GM12878 (cell line): ENCODE results near the gene XPO6. TPM values are rescaled to one million over a fixed set of nuclear protein-coding genes. Genes with fewer than 3 reads are reported as not detected.

Experiments used
- ATAC-seq: fragments of 200-7000 bp; cut with Tn5 transposase; 3 replicates; pipeline ENCODE4 v1.9.1; 2020; ENCODE audit warnings: mild to moderate bottlenecking, moderate library complexity
- BruUV-seq: library from RNA; stranded (reverse); fragments of 400-500 nt; replicated peaks from 2 replicates; lab custom pipeline; 2021; lab: Mats Ljungman, UMichigan
- CTCF ChIA-PET: fragments of 300-600 bp; sonication (Branson Sonifier 250); formaldehyde crosslinking; extraction: SDS; loops from one replicate; lab custom pipeline; 2021; ENCODE audit warnings: inconsistent platforms; lab: Yijun Ruan, JAX
- POLR2A ChIA-PET: fragments of 350-600 bp; formaldehyde crosslinking; extraction: SDS; loops from one replicate; lab custom pipeline; 2021; ENCODE audit warnings: inconsistent platforms; lab: Charles Lee
- RAD21 ChIA-PET: fragments of 300-600 bp; sonication (Branson Sonifier 250); formaldehyde crosslinking; loops from one replicate; lab custom pipeline; 2023; ENCODE audit warnings: antibody characterized with exemption; ENCODE audit not compliant: unreplicated experiment; lab: Charles Lee
- SMC1A ChIA-PET: fragments of 300-600 bp; sonication (Branson Sonifier 250); formaldehyde crosslinking; loops from one replicate; lab custom pipeline; 2023; ENCODE audit not compliant: unreplicated experiment, uncharacterized antibody; lab: Charles Lee
- DNase-seq: peaks from one replicate; pipeline ENCODE4 v3.0.0-alpha.2; 2011; ENCODE audit warnings: low read depth, low spot score
- FAIRE-seq: peaks from 3 replicates; lab custom pipeline; 2011; peaks lifted over from hg19 to GRCh38; lab: Jason Lieb, UNC
- H2AFZ ChIP-seq: 2 replicates; pipeline ENCODE4 v1.6.0; 2011; ENCODE audit warnings: low read depth, low read length, control low read depth; ENCODE audit not compliant: control insufficient read depth
- H3K27ac ChIP-seq: 2 replicates; pipeline ENCODE4 v1.5.1; 2011; ENCODE audit warnings: control low read depth; ENCODE audit not compliant: control insufficient read depth, insufficient read depth
- H3K27me3 ChIP-seq, 2 experiments: replicated peaks in 1 of 2; 2 replicates each; pipeline versions ENCODE4 v1.6.0 to v1.6.1; 2011; ENCODE audit warnings: low read length in 1 of 2; ENCODE audit not compliant: control insufficient read depth in 2 of 2, insufficient read depth in 2 of 2
- H3K36me3 ChIP-seq, 2 experiments: 2 replicates each; pipeline ENCODE4 v1.5.1; 2011; ENCODE audit warnings: low read length in 1 of 2; ENCODE audit not compliant: control insufficient read depth in 2 of 2, insufficient read depth in 2 of 2
- H3K4me1 ChIP-seq: 2 replicates; pipeline ENCODE4 v1.6.1; 2011; ENCODE audit warnings: mild to moderate bottlenecking, low read length, moderate library complexity, mixed read lengths; ENCODE audit not compliant: control insufficient read depth, insufficient read depth
- H3K4me2 ChIP-seq: 2 replicates; pipeline ENCODE4 v1.6.0; 2011; ENCODE audit warnings: control low read depth; ENCODE audit not compliant: control insufficient read depth, insufficient read depth
- H3K4me3 ChIP-seq: fragments of 200-600 bp; sonication (generic); 2 replicates; pipeline ENCODE4 v1.5.1; 2016
- H3K79me2 ChIP-seq: 2 replicates; pipeline ENCODE4 v1.6.0; 2011; ENCODE audit warnings: low read length; ENCODE audit not compliant: control insufficient read depth, insufficient read depth
- H3K9ac ChIP-seq: 2 replicates; pipeline ENCODE4 v1.8.0; 2011; ENCODE audit warnings: low read length, control low read depth, mixed read lengths; ENCODE audit not compliant: control insufficient read depth, insufficient read depth
- H3K9me3 ChIP-seq: replicated peaks from 3 replicates; pipeline ENCODE4 v1.5.1; 2011; ENCODE audit warnings: mild to moderate bottlenecking, low read length; ENCODE audit not compliant: control insufficient read depth, insufficient read depth
- H4K20me1 ChIP-seq: 2 replicates; pipeline ENCODE4 v1.6.0; 2011; ENCODE audit not compliant: control insufficient read depth, insufficient read depth
- MEF2A ChIP-seq: IDR thresholded peaks from 2 replicates; pipeline ENCODE4 v1.6.1; 2011; ENCODE audit warnings: low read depth, mild to moderate bottlenecking, low read length, moderate library complexity; ENCODE audit not compliant: insufficient read depth
- NFYA ChIP-seq: IDR thresholded peaks from 2 replicates; pipeline ENCODE4 v1.6.1; 2011; ENCODE audit warnings: low read depth, mild to moderate bottlenecking, low read length, improper control_type of control experiment, borderline replicate concordance
- SREBF2 ChIP-seq: IDR thresholded peaks from 2 replicates; pipeline ENCODE4 v1.6.1; 2012; ENCODE audit warnings: mild to moderate bottlenecking, low read length
- WGBS: methylation state at CpG from one replicate; pipeline ENCODE4 v1.1.6; 2016; ENCODE audit warnings: low lambda C conversion rate; ENCODE audit not compliant: insufficient replicate concordance, insufficient coverage; ENCODE audit errors: missing lambda C conversion rate; 5-methylcytosine and 5-hydroxymethylcytosine counted together
- in situ Hi-C: fragments of 300-500 bp; cut with MboI; formaldehyde crosslinking; loops from 9 replicates; pipeline ENCODE4 v1.14.3; 2018; ENCODE audit warnings: mixed read lengths
- intact Hi-C: fragments of 100-400 bp; cut with micrococcal nuclease; formaldehyde crosslinking; loops from one replicate; pipeline ENCODE4 v1.14.2; 2022; ENCODE audit not compliant: unreplicated experiment
- polyA plus RNA-seq, 11 experiments: library from polyadenylated mRNA; depleted of rRNA in 4 of 11; unstranded in 6 of 11; stranded (reverse) in 5 of 11; fragments of >200 nt; fragmentation: Nextera tagmentation in 4 of 11; fragmentation: Illumina TruSeq in 1 of 11; extraction: Ambion mirVana in 4 of 11; extraction: Trizol in 1 of 11; gene quantifications; 1 replicate in 1 of 11; 2 replicates in 10 of 11; pipeline versions ENCODE4 v1.2.1 to v1.2.3, GENCODE V29; 2011 to 2016; ENCODE audit warnings: inconsistent platforms in 2 of 11, missing spikeins in 2 of 11, low read depth in 1 of 11
- total RNA-seq, 4 experiments: library from RNA; depleted of rRNA in 3 of 4; stranded (reverse); fragments of >200 nt in 3 of 4; fragmentation: Illumina TruSeq in 1 of 4; extraction: Trizol in 1 of 4; gene quantifications; 2 replicates each; pipeline versions ENCODE4 v1.2.1 to v1.2.3, GENCODE V29; 2013 to 2021
- TF ChIP-seq, protein P1 (sequence below): fragments of 450-650 bp; IDR thresholded peaks from 2 replicates; pipeline ENCODE4 v1.6.1; 2017; ENCODE audit warnings: antibody characterized with exemption, mild to moderate bottlenecking, moderate library complexity

The XPO6 gene
- total and polyA plus RNA-seq, 10 of the 15 experiments (the other 5 are each of a cell fraction or from before 2014, with no cell fraction given): 9.9 to 246 (median 110) TPM

DNA sequence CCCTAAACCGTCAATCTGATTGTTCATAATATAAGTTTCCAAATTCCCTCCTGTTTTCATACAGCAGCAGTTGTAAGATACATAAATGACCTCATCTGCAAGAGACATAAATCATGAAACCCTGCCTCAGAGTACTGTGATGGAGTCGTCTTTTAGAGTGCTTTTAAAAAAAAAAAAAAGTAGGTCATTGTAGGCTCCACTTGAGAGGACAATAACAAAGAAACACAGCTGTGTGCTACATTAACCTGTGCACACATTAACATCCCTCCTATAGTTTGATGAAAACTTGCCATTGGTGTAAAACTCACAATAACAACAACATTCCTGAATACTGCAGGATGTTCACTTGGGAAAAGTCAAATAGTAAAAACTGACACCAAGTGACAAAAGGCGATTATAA lies 56.5 kb downstream of the XPO6 start:
- DNase-seq: no peak
- H3K36me3 ChIP-seq: peaks cover 21 to 32% of the 10 kb centered on the region in 2 experiments
- 86% methylated on average over 3 of the region's 3 CpGs for WGBS
- ATAC-seq: no peak
- H3K27me3 ChIP-seq: no peaks in the 10 kb centered on the region
- ChIA-PET POLR2A (interaction anchor here (0.6 to 1.9 kb wide), 5 partner anchors 8 to 413 kb away, joined by 3 to 9 read pairs (median 3); no protein-coding TSS in a partner anchor), CTCF (interaction anchor here (0.6 to 3.7 kb wide), 5 partner anchors 9 to 63 kb away, joined by 3 to 10 read pairs (median 4); no protein-coding TSS in a partner anchor), RAD21 (interaction anchor here (1.5 to 2.1 kb wide), 3 partner anchors 33 to 62 kb away, joined by 3 to 5 read pairs (median 3); no protein-coding TSS in a partner anchor), SMC1A (interaction anchor here (2.0 kb wide), 1 partner anchor 9 kb away, joined by 12 read pairs; no protein-coding TSS in a partner anchor)
- H3K4me2 ChIP-seq: no peak overlapping the region
- TF ChIP-seq SREBF2 (no peak), MEF2A (no peak), NFYA (no peak)
- TF ChIP-seq, protein P1, sequence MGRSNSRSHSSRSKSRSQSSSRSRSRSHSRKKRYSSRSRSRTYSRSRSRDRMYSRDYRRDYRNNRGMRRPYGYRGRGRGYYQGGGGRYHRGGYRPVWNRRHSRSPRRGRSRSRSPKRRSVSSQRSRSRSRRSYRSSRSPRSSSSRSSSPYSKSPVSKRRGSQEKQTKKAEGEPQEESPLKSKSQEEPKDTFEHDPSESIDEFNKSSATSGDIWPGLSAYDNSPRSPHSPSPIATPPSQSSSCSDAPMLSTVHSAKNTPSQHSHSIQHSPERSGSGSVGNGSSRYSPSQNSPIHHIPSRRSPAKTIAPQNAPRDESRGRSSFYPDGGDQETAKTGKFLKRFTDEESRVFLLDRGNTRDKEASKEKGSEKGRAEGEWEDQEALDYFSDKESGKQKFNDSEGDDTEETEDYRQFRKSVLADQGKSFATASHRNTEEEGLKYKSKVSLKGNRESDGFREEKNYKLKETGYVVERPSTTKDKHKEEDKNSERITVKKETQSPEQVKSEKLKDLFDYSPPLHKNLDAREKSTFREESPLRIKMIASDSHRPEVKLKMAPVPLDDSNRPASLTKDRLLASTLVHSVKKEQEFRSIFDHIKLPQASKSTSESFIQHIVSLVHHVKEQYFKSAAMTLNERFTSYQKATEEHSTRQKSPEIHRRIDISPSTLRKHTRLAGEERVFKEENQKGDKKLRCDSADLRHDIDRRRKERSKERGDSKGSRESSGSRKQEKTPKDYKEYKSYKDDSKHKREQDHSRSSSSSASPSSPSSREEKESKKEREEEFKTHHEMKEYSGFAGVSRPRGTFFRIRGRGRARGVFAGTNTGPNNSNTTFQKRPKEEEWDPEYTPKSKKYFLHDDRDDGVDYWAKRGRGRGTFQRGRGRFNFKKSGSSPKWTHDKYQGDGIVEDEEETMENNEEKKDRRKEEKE: no peak
- H2AFZ ChIP-seq: no peak overlapping the region
- no peaks in the 10 kb centered on the region for H3K9me3 ChIP-seq
- H3K4me3 ChIP-seq: no peak overlapping the region
- peaks cover 15% of the 10 kb centered on the region for H3K79me2 ChIP-seq
- no peak for FAIRE-seq
- no peak overlapping the region for H3K9ac ChIP-seq
- H3K27ac ChIP-seq: no peak overlapping the region
- no TSS peak for BruUV-seq
- intact Hi-C loops: no loop called here
- in situ Hi-C loops: no loop called here
- H3K4me1 ChIP-seq: no peaks in the 10 kb centered on the region; the same call in 1 of the 2 replicates
- H4K20me1 ChIP-seq: no peaks in the 10 kb centered on the region
